Thoracic aorta (tissue), 2 donors: ENCODE results near the gene RAB40C. TPM values are rescaled to one million over a fixed set of nuclear protein-coding genes. Genes with fewer than 3 reads are reported as not detected.

Experiments
- ATAC-seq: fragments of 150-250 bp; one replicate; pipeline ENCODE4 v1.8.0; 2017; ENCODE audit warnings: low read depth; ENCODE audit not compliant: insufficient number of reproducible peaks, low FRiP score
- DNase-seq: peaks from one replicate; pipeline ENCODE4 v3.0.0-alpha.2; 2020; ENCODE audit warnings: low spot score
- H3K27ac ChIP-seq, 2 donors: fragments of 200-600 bp; sonication (generic); 1 replicate in 1 of 2; 2 replicates in 1 of 2; pipeline ENCODE4 v1.5.1; 2016; ENCODE audit warnings: mild to moderate bottlenecking in 2 of 2, moderate library complexity in 2 of 2
- H3K27me3 ChIP-seq: fragments of 200-600 bp; sonication (generic); replicated peaks from 2 replicates; pipeline ENCODE4 v1.6.0; 2016; ENCODE audit warnings: mild to moderate bottlenecking; ENCODE audit not compliant: insufficient read depth
- H3K36me3 ChIP-seq: fragments of 200-600 bp; sonication (generic); one replicate; pipeline ENCODE4 v1.5.1; 2016
- H3K4me1 ChIP-seq, 2 donors: fragments of 200-600 bp; sonication (generic); 1 replicate in 1 of 2; 2 replicates in 1 of 2; pipeline versions ENCODE4 v1.5.1 to v1.6.0; 2016; ENCODE audit warnings: low read depth in 2 of 2, mild to moderate bottlenecking in 1 of 2; ENCODE audit not compliant: control insufficient read depth in 1 of 2
- H3K4me3 ChIP-seq: fragments of 200-600 bp; sonication (generic); 2 replicates; pipeline ENCODE4 v1.5.1; 2016; ENCODE audit warnings: mild to moderate bottlenecking
- H3K9me3 ChIP-seq: fragments of 200-600 bp; sonication (generic); 2 replicates; pipeline ENCODE4 v1.5.1; 2016
- CTCF ChIP-seq: fragments of 200-600 bp; sonication (generic); IDR thresholded peaks from one replicate; pipeline ENCODE4 v1.5.1; 2019; ENCODE audit warnings: antibody characterized with exemption
- total RNA-seq, 2 donors: library from RNA; depleted of rRNA; stranded (reverse); fragments of >200 nt; gene quantifications; one replicate each; pipeline versions ENCODE4 v1.1.0 to v1.2.3, GENCODE V29; 2016

Gene RAB40C
- total RNA-seq, 2 donors from 2014 or later = 19.0 to 25.9 TPM

- ATAC-seq (no peak), DNase-seq (no peak)
- Histone ChIP-seq H3K36me3 (peaks cover 2% of the 10 kb centered on the region), H3K9me3 (no peaks in the 10 kb centered on the region), H3K4me1 (no peaks in the 10 kb centered on the region), H3K27ac (no peak overlapping the region), H3K27me3 (no peaks in the 10 kb centered on the region), H3K4me3 (no peak overlapping the region)
- TF ChIP-seq CTCF = no peak
Measured at GRCh38 chr16:598823-599739, 9.2 kb downstream of the RAB40C start.

GRCh38 chr16:600781-601180, 10.9 kb downstream of the RAB40C start:
- no peaks in the 10 kb centered on the region for H3K4me1 ChIP-seq
- H3K4me3 ChIP-seq = no peak overlapping the region
- DNase-seq = no peak
- no peaks in the 10 kb centered on the region for H3K9me3 ChIP-seq
- TF ChIP-seq CTCF = no peak
- no peak for ATAC-seq
- H3K36me3 ChIP-seq = peaks cover 2% of the 10 kb centered on the region
- no peaks in the 10 kb centered on the region for H3K27me3 ChIP-seq
- H3K27ac ChIP-seq = no peak overlapping the region

GRCh38 chr16:603933-604332, 14.1 kb downstream of the RAB40C start:
- Histone ChIP-seq H3K4me3 (no peak overlapping the region), H3K9me3 (no peaks in the 10 kb centered on the region), H3K27me3 (no peaks in the 10 kb centered on the region), H3K4me1 (no peaks in the 10 kb centered on the region), H3K36me3 (no peaks in the 10 kb centered on the region), H3K27ac (no peak overlapping the region)
- no peak for TF ChIP-seq CTCF
- DNase-seq (no peak), ATAC-seq (no peak)

GRCh38 chr16:606656-607307, 16.9 kb downstream of the RAB40C start:
- Histone ChIP-seq H3K4me1 (no peaks in the 10 kb centered on the region), H3K27ac (no peak overlapping the region), H3K36me3 (no peaks in the 10 kb centered on the region), H3K9me3 (no peaks in the 10 kb centered on the region), H3K27me3 (no peaks in the 10 kb centered on the region), H3K4me3 (no peak overlapping the region)
- TF ChIP-seq CTCF = no peak
- DNase-seq (no peak), ATAC-seq (no peak)

- H3K27ac ChIP-seq = no peak overlapping the region
- H3K9me3 ChIP-seq = no peaks in the 10 kb centered on the region
- DNase-seq (no peak), ATAC-seq (no peak)
- H3K4me3 ChIP-seq = no peak overlapping the region
- no peak for TF ChIP-seq CTCF
- no peaks in the 10 kb centered on the region for H3K36me3 ChIP-seq
- H3K4me1 ChIP-seq = no peaks in the 10 kb centered on the region
- H3K27me3 ChIP-seq = no peaks in the 10 kb centered on the region
Measured at GRCh38 chr16:608019-608418, 18.2 kb downstream of the RAB40C start.
